ENCODE data around the gene AAMDC. TPM values are rescaled to one million over a fixed set of nuclear protein-coding genes. Genes with fewer than 3 reads are reported as not detected.
"Not testable (repeated sequence)": the region's sequence is repeated elsewhere in the genome, so short reads cannot be mapped to it uniquely, and the experiment has no call there.

AAMDC gene
- total and polyA plus RNA-seq, 7 donors: 54.5 to 160 (median 70.1) TPM

- peaks cover 0 to 5% of the 10 kb centered on the region in 2 donors for H3K36me3 ChIP-seq (ENCODE audit: insufficient read depth in 1 of 2, low read depth in 1 of 2)
- 69 to 87% (median 80%) methylated on average over 1 of the region's 1 CpG for WGBS, 3 donors
- intact Hi-C loops (cut with DNase I): no loop called here
- no peak for TF ChIP-seq CTCF (IDR thresholded peaks at IDR 0.05)
- DNase-seq (no peak), ATAC-seq (no peak)
- H3K27ac ChIP-seq: no peak overlapping the region
- no peak overlapping the region for H3K4me3 ChIP-seq
- H3K4me1 ChIP-seq: peaks cover 24% of the 10 kb centered on the region
- no peaks in the 10 kb centered on the region for H3K27me3 ChIP-seq (ENCODE audit: insufficient read depth in 3 of 3, low read length in 2 of 3)
- peaks cover 4% of the 10 kb centered on the region for H3K9me3 ChIP-seq
Observed at GRCh38 chr11:77815459-77815858, 5.5 kb upstream of the AAMDC start.

- intact Hi-C loops (cut with DNase I): no loop called here
- peak; percentile 38 to 61 (median 54) for ATAC-seq
- H3K4me1 ChIP-seq: peaks cover 36% of the 10 kb centered on the region
Observed at GRCh38 chr11:77819411-77819920, 1.5 kb upstream of the AAMDC start.

GRCh38 chr11:77819921-77820564 lies 901 bp upstream of the AAMDC start:
- DNase-seq (peak; percentile 41 to 67), ATAC-seq (peak; percentile 28 to 40 (median 36))
- no peaks in the 10 kb centered on the region for H3K27me3 ChIP-seq (ENCODE audit: insufficient read depth in 3 of 3, low read length in 2 of 3)
- TF ChIP-seq CTCF (IDR thresholded peaks at IDR 0.05): no peak
- H3K36me3 ChIP-seq (ENCODE audit: insufficient read depth in 1 of 2, low read depth in 1 of 2): no peaks in the 10 kb centered on the region
- peak overlapping the region; percentile 97 for H3K4me3 ChIP-seq
- peaks cover 36% of the 10 kb centered on the region for H3K4me1 ChIP-seq
- WGBS, 3 donors: 0 to 1% (median 0%) methylated on average over 31 to 55 of the region's 55 CpGs
- H3K27ac ChIP-seq: peak overlapping the region; percentile 96
- peaks cover under 1% of the 10 kb centered on the region for H3K9me3 ChIP-seq
- intact Hi-C loops (cut with DNase I): loop anchor here in 1 of 2 donors (5.0 kb wide), 2 partner anchors 42 to 172 kb away; partner anchors contain the start of gene INTS4

More at GRCh38 chr11:77819411-77819920, 1.5 kb upstream of the AAMDC start:
- TF ChIP-seq CTCF (IDR thresholded peaks at IDR 0.05): no peak
- no peaks in the 10 kb centered on the region for H3K27me3 ChIP-seq (ENCODE audit: insufficient read depth in 3 of 3, low read length in 2 of 3)
- peak overlapping the region; percentile 96 for H3K27ac ChIP-seq
- 0% methylated on average over 19 of the region's 19 CpGs for WGBS, 3 donors
- H3K9me3 ChIP-seq: peaks cover 4% of the 10 kb centered on the region
- H3K4me3 ChIP-seq: peak overlapping the region; percentile 97
- no peaks in the 10 kb centered on the region for H3K36me3 ChIP-seq (ENCODE audit: insufficient read depth in 1 of 2, low read depth in 1 of 2)
- DNase-seq: peak; percentile 81 to 90

GRCh38 chr11:77821349-77821851 lies 456 bp downstream of the AAMDC start:
- Histone ChIP-seq H3K27ac (peak overlapping the region; percentile 96), H3K4me3 (peak overlapping the region; percentile 97), H3K36me3 (ENCODE audit: insufficient read depth in 1 of 2, low read depth in 1 of 2) (no peaks in the 10 kb centered on the region), H3K27me3 (ENCODE audit: insufficient read depth in 3 of 3, low read length in 2 of 3) (no peaks in the 10 kb centered on the region), H3K4me1 (peaks cover 32% of the 10 kb centered on the region), H3K9me3 (no peaks in the 10 kb centered on the region)
- WGBS, 3 donors: 0% methylated on average over 16 of the region's 16 CpGs
- intact Hi-C loops (cut with DNase I): loop anchor here in 1 of 2 donors (5.0 kb wide), 2 partner anchors 41 to 171 kb away; partner anchors contain the start of gene INTS4
- ATAC-seq (peak in 3 of 4 donors; percentile 4 to 22 (median 13)), DNase-seq (peak; percentile 22 to 49)
- TF ChIP-seq CTCF (IDR thresholded peaks at IDR 0.05): no peak

- H3K9me3 ChIP-seq; DNase-seq; H3K27me3 ChIP-seq (ENCODE audit: insufficient read depth in 3 of 3, low read length in 2 of 3); H3K36me3 ChIP-seq (ENCODE audit: insufficient read depth in 1 of 2, low read depth in 1 of 2); ATAC-seq: not testable (repeated sequence)
- intact Hi-C loops (cut with DNase I): loop anchor here in 1 of 2 donors (5.0 kb wide), 2 partner anchors 40 to 170 kb away; partner anchors contain the start of gene INTS4
- peak overlapping the region; percentile 96 for H3K27ac ChIP-seq
- H3K4me1 ChIP-seq: peaks cover 32% of the 10 kb centered on the region
- H3K4me3 ChIP-seq: peak overlapping the region; percentile 97
- 37 to 56% (median 45%) methylated on average over 13 of the region's 13 CpGs for WGBS, 3 donors
Observed at GRCh38 chr11:77822126-77822525, 1.2 kb downstream of the AAMDC start.
